SK-N-SH (cell line): ENCODE data around the gene FCHSD2. TPM values are rescaled to one million over a fixed set of nuclear protein-coding genes. Genes with fewer than 3 reads are reported as not detected.

Experiments
- CTCF ChIA-PET: fragments of 300-600, 350-600 bp; formaldehyde crosslinking; extraction: SDS; loops from one replicate; lab custom pipeline; 2021; lab: Yijun Ruan, JAX
- POLR2A ChIA-PET: fragments of 350-600 bp; sonication (Branson Sonifier 250); formaldehyde crosslinking; extraction: SDS; loops from one replicate; lab custom pipeline; 2020; ENCODE audit warnings: antibody characterized with exemption, inconsistent platforms; lab: Yijun Ruan, JAX
- DNase-seq: peaks from one replicate; pipeline ENCODE4 v3.0.0; 2012
- H2AFZ ChIP-seq: fragments of 200-600 bp; sonication (generic); 2 replicates; pipeline ENCODE4 v1.8.1; 2016; ENCODE audit warnings: antibody characterized with exemption, mild to moderate bottlenecking, low read depth
- H3F3A ChIP-seq: fragments of 200-600 bp; sonication (generic); replicated peaks from 2 replicates; pipeline ENCODE3; 2016; ENCODE audit warnings: antibody characterized with exemption, mild to moderate bottlenecking; ENCODE audit not compliant: insufficient read depth
- H3K27ac ChIP-seq, 2 experiments: fragments of 200-500 bp in 1 of 2; fragments of 200-600 bp in 1 of 2; sonication (Bioruptor generic) in 1 of 2; sonication (generic), shearing (Covaris generic) in 1 of 2; 2 replicates each; pipeline versions ENCODE4 v1.5.1 to v1.6.1; 2014 to 2016; ENCODE audit warnings: low read depth in 2 of 2, inconsistent platforms in 1 of 2, low read length in 1 of 2, mild to moderate bottlenecking in 1 of 2, mixed read lengths in 1 of 2
- H3K27me3 ChIP-seq: fragments of 200-600 bp; sonication (generic), shearing (Covaris generic); 2 replicates; pipeline ENCODE4 v1.6.1; 2016; ENCODE audit warnings: mixed run types; ENCODE audit not compliant: insufficient read depth
- H3K36me3 ChIP-seq, 2 experiments: fragments of 200-500 bp in 1 of 2; fragments of 200-600 bp in 1 of 2; sonication (Bioruptor generic) in 1 of 2; sonication (generic) in 1 of 2; replicated peaks in 1 of 2; 2 replicates each; pipeline versions ENCODE3 to v1.5.1; 2014 to 2016; ENCODE audit warnings: low read length in 1 of 2, mild to moderate bottlenecking in 1 of 2; ENCODE audit not compliant: insufficient read depth in 2 of 2, control insufficient read depth in 1 of 2
- H3K4me1 ChIP-seq, 2 experiments: fragments of 200-500 bp in 1 of 2; fragments of 200-600 bp in 1 of 2; sonication (Bioruptor generic) in 1 of 2; sonication (generic), shearing (Covaris generic) in 1 of 2; 2 replicates each; pipeline versions ENCODE4 v1.5.1 to v1.6.1; 2014 to 2016; ENCODE audit warnings: low read depth in 1 of 2, low read length in 1 of 2, mixed run types in 1 of 2; ENCODE audit not compliant: insufficient read depth in 2 of 2, control insufficient read depth in 1 of 2
- H3K4me2 ChIP-seq: fragments of 200-600 bp; sonication (generic), shearing (Covaris generic); 2 replicates; pipeline ENCODE4 v1.6.1; 2017; ENCODE audit warnings: mixed run types
- H3K4me3 ChIP-seq, 2 experiments: fragments of 200-500 bp in 1 of 2; fragments of 200-600 bp in 1 of 2; sonication (Bioruptor generic) in 1 of 2; sonication (generic), shearing (Covaris generic) in 1 of 2; 2 replicates each; pipeline versions ENCODE4 v1.5.1 to v1.8.1; 2014 to 2016; ENCODE audit warnings: low read depth in 2 of 2, inconsistent platforms in 1 of 2, low read length in 1 of 2, mild to moderate bottlenecking in 1 of 2, mixed read lengths in 1 of 2, moderate library complexity in 1 of 2
- H3K79me2 ChIP-seq: fragments of 200-600 bp; sonication (generic); 2 replicates; pipeline ENCODE4 v1.8.1; 2017; ENCODE audit warnings: mild to moderate bottlenecking; ENCODE audit not compliant: insufficient read depth
- H3K9ac ChIP-seq: fragments of 200-600 bp; sonication (generic); 2 replicates; pipeline ENCODE4 v1.6.1; 2017; ENCODE audit warnings: mixed run types
- H3K9me2 ChIP-seq: fragments of 200-600 bp; sonication (generic); 2 replicates; pipeline ENCODE4 v1.6.1; 2017; ENCODE audit warnings: mixed run types
- H3K9me3 ChIP-seq: fragments of 200-600 bp; sonication (generic); 2 replicates; pipeline ENCODE4 v1.6.1; 2017; ENCODE audit warnings: mixed run types, mild to moderate bottlenecking, moderate library complexity
- H4K20me1 ChIP-seq: fragments of 200-600 bp; sonication (generic); 2 replicates; pipeline ENCODE4 v1.6.1; 2017; ENCODE audit warnings: mild to moderate bottlenecking, mixed run types; ENCODE audit not compliant: insufficient read depth
- EP300 ChIP-seq, 2 experiments: IDR thresholded peaks; 2 replicates each; pipeline versions ENCODE4 v1.4.0 to v1.6.1; 2012; ENCODE audit warnings: borderline replicate concordance in 1 of 2, low read depth in 1 of 2, low read length in 1 of 2
- EZH2phosphoT487 ChIP-seq: fragments of 200-600 bp; sonication (generic); IDR thresholded peaks from 2 replicates; pipeline ENCODE4 v1.6.1; 2017; ENCODE audit warnings: low read depth, mixed run types, mild to moderate bottlenecking, antibody characterized with exemption, moderate library complexity, borderline replicate concordance
- FOXJ3 ChIP-seq: sonication (generic); formaldehyde crosslinking; IDR thresholded peaks from 2 replicates; pipeline ENCODE4 v1.5.1; 2020; ENCODE audit warnings: mild to moderate bottlenecking, missing genetic modification reagents
- FOXM1 ChIP-seq: IDR thresholded peaks from 2 replicates; pipeline ENCODE4 v1.4.0; 2012; ENCODE audit warnings: low read depth, mild to moderate bottlenecking
- GABPA ChIP-seq: IDR thresholded peaks from 2 replicates; pipeline ENCODE4 v1.4.0; 2012; ENCODE audit warnings: low read depth, mild to moderate bottlenecking
- GATA2 ChIP-seq: sonication (generic); formaldehyde crosslinking; IDR thresholded peaks from 2 replicates; pipeline ENCODE4 v1.5.0; 2020; ENCODE audit warnings: mild to moderate bottlenecking, missing genetic modification reagents
- JUND ChIP-seq: IDR thresholded peaks from 2 replicates; pipeline ENCODE4 v1.4.0; 2012
- PBX3 ChIP-seq: IDR thresholded peaks from 2 replicates; pipeline ENCODE4; 2012
- REST ChIP-seq: IDR thresholded peaks from 2 replicates; pipeline ENCODE4 v1.6.1; 2012; ENCODE audit warnings: mild to moderate bottlenecking, low read depth, low read length, moderate library complexity
- RFX5 ChIP-seq: IDR thresholded peaks from 2 replicates; pipeline ENCODE4 v1.6.1; 2012; ENCODE audit warnings: mild to moderate bottlenecking, improper control_type of control experiment, low read length
- SIN3A ChIP-seq: IDR thresholded peaks from 2 replicates; pipeline ENCODE4 v1.6.1; 2012; ENCODE audit warnings: low read depth, mild to moderate bottlenecking, low read length, moderate library complexity, borderline replicate concordance
- SMC3 ChIP-seq: IDR thresholded peaks from 2 replicates; pipeline ENCODE4 v1.6.1; 2012; ENCODE audit warnings: low read depth, low read length, improper control_type of control experiment
- TCF12 ChIP-seq: IDR thresholded peaks from 2 replicates; pipeline ENCODE4 v1.4.0; 2012
- TEAD4 ChIP-seq: IDR thresholded peaks from 2 replicates; pipeline ENCODE4 v1.4.0; 2012; ENCODE audit warnings: mild to moderate bottlenecking, borderline replicate concordance; ENCODE audit not compliant: insufficient read depth
- YY1 ChIP-seq: IDR thresholded peaks from 2 replicates; pipeline ENCODE4 v1.4.0; 2012; ENCODE audit warnings: low read depth, mild to moderate bottlenecking
- WGBS: methylation state at CpG from one replicate; pipeline ENCODE4 v1.1.6; 2017; ENCODE audit warnings: low lambda C conversion rate; 5-methylcytosine and 5-hydroxymethylcytosine counted together
- polyA plus RNA-seq, 3 experiments: library from polyadenylated mRNA; depleted of rRNA; stranded (reverse); fragments of >200 nt; gene quantifications; 2 replicates each; pipeline ENCODE4 v1.2.3, GENCODE V29; 2012
- TF ChIP-seq, protein P1 (sequence below): IDR thresholded peaks from 2 replicates; pipeline ENCODE4 v1.4.0; 2012; ENCODE audit warnings: low read depth, borderline replicate concordance
- TF ChIP-seq, protein P2 (sequence below): IDR thresholded peaks from 2 replicates; pipeline ENCODE4 v1.4.0; 2012; ENCODE audit warnings: low read depth
- TF ChIP-seq, protein P3 (sequence below): fragments of 200-600 bp; sonication (generic); IDR thresholded peaks from 2 replicates; pipeline ENCODE4 v1.6.1; 2017; ENCODE audit warnings: antibody characterized with exemption, mild to moderate bottlenecking, moderate library complexity

Gene FCHSD2
- polyA plus RNA-seq, 1 of the 3 experiments (the other 2 are of a cell fraction) = 10.4 TPM

- TF ChIP-seq REST = no peak
Measured at GRCh38 chr11:72939031-72939430, 203.1 kb downstream of the FCHSD2 start (continued).

GRCh38 chr11:72937439-72937838 lies 204.7 kb downstream of the FCHSD2 start:
- ChIA-PET POLR2A (no interaction called here), CTCF (no interaction called here)

More at GRCh38 chr11:72937439-72937838, 204.7 kb downstream of the FCHSD2 start:
- TF ChIP-seq GATA2 = no peak
- no peak for TF ChIP-seq PBX3
- TF ChIP-seq TEAD4 = no peak
- TF ChIP-seq, protein P1, sequence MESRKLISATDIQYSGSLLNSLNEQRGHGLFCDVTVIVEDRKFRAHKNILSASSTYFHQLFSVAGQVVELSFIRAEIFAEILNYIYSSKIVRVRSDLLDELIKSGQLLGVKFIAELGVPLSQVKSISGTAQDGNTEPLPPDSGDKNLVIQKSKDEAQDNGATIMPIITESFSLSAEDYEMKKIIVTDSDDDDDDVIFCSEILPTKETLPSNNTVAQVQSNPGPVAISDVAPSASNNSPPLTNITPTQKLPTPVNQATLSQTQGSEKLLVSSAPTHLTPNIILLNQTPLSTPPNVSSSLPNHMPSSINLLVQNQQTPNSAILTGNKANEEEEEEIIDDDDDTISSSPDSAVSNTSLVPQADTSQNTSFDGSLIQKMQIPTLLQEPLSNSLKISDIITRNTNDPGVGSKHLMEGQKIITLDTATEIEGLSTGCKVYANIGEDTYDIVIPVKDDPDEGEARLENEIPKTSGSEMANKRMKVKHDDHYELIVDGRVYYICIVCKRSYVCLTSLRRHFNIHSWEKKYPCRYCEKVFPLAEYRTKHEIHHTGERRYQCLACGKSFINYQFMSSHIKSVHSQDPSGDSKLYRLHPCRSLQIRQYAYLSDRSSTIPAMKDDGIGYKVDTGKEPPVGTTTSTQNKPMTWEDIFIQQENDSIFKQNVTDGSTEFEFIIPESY = no peak
- no peak for TF ChIP-seq GABPA
- no peak for TF ChIP-seq YY1
- no peak for TF ChIP-seq TCF12
- TF ChIP-seq EZH2phosphoT487 = no peak
- no peak for TF ChIP-seq SMC3
- no peak for TF ChIP-seq JUND
- TF ChIP-seq SIN3A = no peak
- no peak for TF ChIP-seq FOXM1
- TF ChIP-seq, protein P2, sequence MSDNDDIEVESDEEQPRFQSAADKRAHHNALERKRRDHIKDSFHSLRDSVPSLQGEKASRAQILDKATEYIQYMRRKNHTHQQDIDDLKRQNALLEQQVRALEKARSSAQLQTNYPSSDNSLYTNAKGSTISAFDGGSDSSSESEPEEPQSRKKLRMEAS = no peak
- TF ChIP-seq REST = no peak
- TF ChIP-seq EP300 (IDR thresholded peaks at IDR 0.05; ENCODE audit: borderline replicate concordance in 1 of 2, low read depth in 1 of 2, low read length in 1 of 2) = no peak
- TF ChIP-seq, protein P3, sequence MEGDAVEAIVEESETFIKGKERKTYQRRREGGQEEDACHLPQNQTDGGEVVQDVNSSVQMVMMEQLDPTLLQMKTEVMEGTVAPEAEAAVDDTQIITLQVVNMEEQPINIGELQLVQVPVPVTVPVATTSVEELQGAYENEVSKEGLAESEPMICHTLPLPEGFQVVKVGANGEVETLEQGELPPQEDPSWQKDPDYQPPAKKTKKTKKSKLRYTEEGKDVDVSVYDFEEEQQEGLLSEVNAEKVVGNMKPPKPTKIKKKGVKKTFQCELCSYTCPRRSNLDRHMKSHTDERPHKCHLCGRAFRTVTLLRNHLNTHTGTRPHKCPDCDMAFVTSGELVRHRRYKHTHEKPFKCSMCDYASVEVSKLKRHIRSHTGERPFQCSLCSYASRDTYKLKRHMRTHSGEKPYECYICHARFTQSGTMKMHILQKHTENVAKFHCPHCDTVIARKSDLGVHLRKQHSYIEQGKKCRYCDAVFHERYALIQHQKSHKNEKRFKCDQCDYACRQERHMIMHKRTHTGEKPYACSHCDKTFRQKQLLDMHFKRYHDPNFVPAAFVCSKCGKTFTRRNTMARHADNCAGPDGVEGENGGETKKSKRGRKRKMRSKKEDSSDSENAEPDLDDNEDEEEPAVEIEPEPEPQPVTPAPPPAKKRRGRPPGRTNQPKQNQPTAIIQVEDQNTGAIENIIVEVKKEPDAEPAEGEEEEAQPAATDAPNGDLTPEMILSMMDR = no peak
- TF ChIP-seq RFX5 = no peak
- no peak for TF ChIP-seq FOXJ3 (CRISPR knock-in tag)
- TF ChIP-seq, all 33 proteins: peak for 0
- Histone ChIP-seq H3K36me3 (peaks cover 0 to 9% of the 10 kb centered on the region in 2 experiments), H3K4me1 (no peaks in the 10 kb centered on the region; a peak in 1 of 4 replicates), H3K4me2 (no peak overlapping the region), H3K9ac (no peak overlapping the region), H3K9me3 (no peaks in the 10 kb centered on the region), H3F3A (no peaks in the 10 kb centered on the region), H3K9me2 (no peaks in the 10 kb centered on the region), H3K27me3 (no peaks in the 10 kb centered on the region), H3K4me3 (no peak overlapping the region), H2AFZ (no peak overlapping the region), H3K27ac (no peak overlapping the region), H4K20me1 (no peaks in the 10 kb centered on the region), H3K79me2 (no peaks in the 10 kb centered on the region)
- DNase-seq = no peak
- 82% methylated on average over 4 of the region's 4 CpGs for WGBS
